ENCODE data around the gene CTNS.

GRCh38 chr17:3665834-3666233 is 29.3 kb downstream of the CTNS start:
- no peak for TF ChIP-seq POLR2AphosphoS5 (IDR thresholded peaks at IDR 0.05)
- TF ChIP-seq CTCF (IDR thresholded peaks at IDR 0.05) = no peak
